Stomach (tissue), 9 donors: ENCODE results near the gene MTHFSD. TPM values are rescaled to one million over a fixed set of nuclear protein-coding genes. Genes with fewer than 3 reads are reported as not detected.
"Not testable (repeated sequence)": the region's sequence is repeated elsewhere in the genome, so short reads cannot be mapped to it uniquely, and the experiment has no call there.

Experiments
- DNase-seq, 2 donors: peaks; one replicate each; pipeline versions ENCODE4 v3.0.0 to v3.0.0-alpha.2; 2013 to 2019
- H3K27ac ChIP-seq, 5 donors: fragments of 200-600 bp in 4 of 5; sonication (generic) in 4 of 5; one replicate each; pipeline ENCODE4 v1.5.1; 2013 to 2019; ENCODE audit warnings: mild to moderate bottlenecking in 1 of 5, moderate library complexity in 1 of 5
- H3K27me3 ChIP-seq, 3 donors: fragments of 200-600 bp; sonication (generic); one replicate each; pipeline ENCODE4 v1.5.1; 2017 to 2019; ENCODE audit warnings: mixed run types in 1 of 3
- H3K36me3 ChIP-seq, 4 donors: fragments of 200-600 bp; sonication (generic); 1 replicate in 3 of 4; 2 replicates in 1 of 4; pipeline ENCODE4 v1.5.1; 2016 to 2019
- H3K4me1 ChIP-seq, 4 donors: fragments of 200-600 bp; sonication (generic); one replicate each; pipeline ENCODE4 v1.5.1; 2016 to 2019
- H3K4me3 ChIP-seq, 4 donors: fragments of 200-600 bp; sonication (generic) in 3 of 4; one replicate each; pipeline ENCODE4 v1.5.1; 2016 to 2019; ENCODE audit warnings: mild to moderate bottlenecking in 1 of 4
- H3K9me3 ChIP-seq, 4 donors: fragments of 200-600 bp; sonication (generic); one replicate each; pipeline ENCODE4 v1.5.1; 2016 to 2019
- CTCF ChIP-seq, 7 experiments: fragments of 450-650 bp in 4 of 7; fragments of 200-600 bp in 3 of 7; sonication (generic) in 3 of 7; IDR thresholded peaks; one replicate each; pipeline ENCODE4 v1.5.1; 2016 to 2019; ENCODE audit warnings: antibody characterized with exemption in 7 of 7, control low read depth in 2 of 7, mild to moderate bottlenecking in 1 of 7
- EP300 ChIP-seq: sonication (generic); formaldehyde crosslinking; IDR thresholded peaks from one replicate; pipeline ENCODE4 v1.6.1; 2017; ENCODE audit warnings: antibody characterized with exemption
- POLR2A ChIP-seq, 4 donors: fragments of 450-650 bp; IDR thresholded peaks; one replicate each; pipeline ENCODE4 v1.6.1; 2016; ENCODE audit warnings: antibody characterized with exemption in 4 of 4, control low read depth in 2 of 4, mild to moderate bottlenecking in 1 of 4, moderate library complexity in 1 of 4
- POLR2AphosphoS5 ChIP-seq, 3 donors: sonication (generic); formaldehyde crosslinking; IDR thresholded peaks; one replicate each; pipeline ENCODE4 v1.6.1; 2016; ENCODE audit warnings: antibody characterized with exemption in 3 of 3
- WGBS, 5 donors: extraction: QIAGEN DNeasy Blood & Tissue Kit in 3 of 5; methylation state at CpG; one replicate each; pipeline versions ENCODE4 v1.1.5 to v1.1.7; 2013 to 2018; 5-methylcytosine and 5-hydroxymethylcytosine counted together
- intact Hi-C: fragments of 100-400 bp; cut with DNase I; formaldehyde crosslinking; loops from one replicate; pipeline ENCODE4 v1.15.1; 2023; ENCODE audit warnings: low total_unique reads
- polyA plus RNA-seq, 3 donors: library from polyadenylated mRNA; stranded (reverse); fragments of 200-250 nt; gene quantifications; one replicate each; pipeline ENCODE4 v1.2.3, GENCODE V29; 2013
- total RNA-seq, 5 donors: library from RNA; depleted of rRNA; stranded (reverse); fragments of >200 nt; gene quantifications; one replicate each; pipeline versions ENCODE4 v1.1.0 to v1.2.3, GENCODE V29; 2014 to 2016
- donor health status: healthy with polysubstance abuse.
- donor health status: Bipolar disorder and iron deficiency.
- donor health status: healthy.

MTHFSD gene
- total and polyA plus RNA-seq, 8 donors = 3.5 to 23.1 (median 7.7) TPM

GRCh38 chr16:86590501-86591144 lies 35.6 kb upstream of the MTHFSD start:
- Histone ChIP-seq H3K4me1 (peaks cover 0 to 11% (median 3%) of the 10 kb centered on the region in 4 donors), H3K9me3 (no peaks in the 10 kb centered on the region), H3K4me3 (no peak overlapping the region), H3K36me3 (no peaks in the 10 kb centered on the region), H3K27ac (peak overlapping the region in 2 of 5 donors; percentile 20 to 50), H3K27me3 (peaks cover 0 to 52% (median 23%) of the 10 kb centered on the region in 3 donors)
- WGBS, 5 donors = 31 to 46% (median 41%) methylated on average over 4 of the region's 4 CpGs
- intact Hi-C loops = no loop called here
- no peak for TF ChIP-seq CTCF (IDR thresholded peaks at IDR 0.05)
- peak in 1 of 3 donors; percentile 25 for TF ChIP-seq POLR2AphosphoS5 (IDR thresholded peaks at IDR 0.05)
- no peak for TF ChIP-seq EP300
- DNase-seq = peak in 1 of 2 donors; percentile 59

- DNase-seq = not testable (repeated sequence)
Measured at GRCh38 chr16:86587955-86588354, 32.9 kb upstream of the MTHFSD start.

GRCh38 chr16:86587487-86587886 lies 32.5 kb upstream of the MTHFSD start:
- Histone ChIP-seq H3K27me3 (peaks cover 0 to 43% (median 0%) of the 10 kb centered on the region in 3 donors), H3K36me3 (no peaks in the 10 kb centered on the region), H3K4me3 (no peak overlapping the region), H3K9me3 (no peaks in the 10 kb centered on the region), H3K27ac (no peak overlapping the region), H3K4me1 (peaks cover 0 to 16% (median 3%) of the 10 kb centered on the region in 4 donors)
- WGBS, 5 donors = 90 to 96% (median 91%) methylated on average over 3 of the region's 3 CpGs
- intact Hi-C loops = no loop called here
- no peak for DNase-seq
- TF ChIP-seq CTCF (IDR thresholded peaks at IDR 0.05) (no peak), POLR2A (IDR thresholded peaks at IDR 0.05) (no peak), POLR2AphosphoS5 (IDR thresholded peaks at IDR 0.05) (no peak), EP300 (no peak)

More at GRCh38 chr16:86587955-86588354, 32.9 kb upstream of the MTHFSD start:
- H3K27ac ChIP-seq, H3K9me3 ChIP-seq, H3K36me3 ChIP-seq, intact Hi-C loops, H3K4me3 ChIP-seq: not testable (repeated sequence)
- Histone ChIP-seq H3K27me3 (peaks cover 0 to 45% (median 2%) of the 10 kb centered on the region in 3 donors), H3K4me1 (peaks cover 0 to 16% (median 3%) of the 10 kb centered on the region in 4 donors)
- 85 to 92% (median 92%) methylated on average over 3 of the region's 3 CpGs for WGBS, 5 donors

- no peaks in the 10 kb centered on the region for H3K9me3 ChIP-seq
Measured at GRCh38 chr16:86585821-86586611, 31.0 kb upstream of the MTHFSD start.

More at GRCh38 chr16:86585821-86586611, 31.0 kb upstream of the MTHFSD start:
- Histone ChIP-seq H3K27ac (peak overlapping the region; percentile 53 to 65 (median 55)), H3K4me3 (no peak overlapping the region), H3K27me3 (peaks cover 0 to 36% (median 0%) of the 10 kb centered on the region in 3 donors), H3K4me1 (peaks cover 0 to 16% (median 3%) of the 10 kb centered on the region in 4 donors), H3K36me3 (no peaks in the 10 kb centered on the region)
- TF ChIP-seq POLR2AphosphoS5 (IDR thresholded peaks at IDR 0.05) = peak in 2 of 3 donors; percentile 1 to 50
- TF ChIP-seq EP300 = no peak
- no peak for DNase-seq
- 58 to 66% (median 61%) methylated on average over 10 of the region's 10 CpGs for WGBS, 5 donors
- intact Hi-C loops = no loop called here
